Upper lobe of right lung (tissue), 1 donor: Measurements from ENCODE around the gene DPP4. TPM values are rescaled to one million over a fixed set of nuclear protein-coding genes. Genes with fewer than 3 reads are reported as not detected.

Source experiments
- ATAC-seq: fragments of 200-7000 bp; cut with Tn5 transposase; one replicate; pipeline ENCODE4 v1.9.1; 2020; ENCODE audit warnings: mild to moderate bottlenecking, moderate library complexity
- DNase-seq: peaks from one replicate; pipeline ENCODE4 v3.0.0-alpha.2; 2020
- H3K27ac ChIP-seq: fragments of 200-600 bp; one replicate; pipeline ENCODE4 v1.8.0; 2022
- H3K27me3 ChIP-seq: fragments of 200-600 bp; one replicate; pipeline ENCODE4 v1.8.0; 2022; ENCODE audit warnings: mild to moderate bottlenecking
- H3K36me3 ChIP-seq: fragments of 200-600 bp; one replicate; pipeline ENCODE4 v1.8.0; 2022
- H3K4me1 ChIP-seq: fragments of 200-600 bp; one replicate; pipeline ENCODE4 v1.8.0; 2022
- H3K4me3 ChIP-seq: fragments of 200-600 bp; one replicate; pipeline ENCODE4 v1.8.0; 2022; ENCODE audit warnings: mild to moderate bottlenecking
- H3K9me3 ChIP-seq: fragments of 200-600 bp; one replicate; pipeline ENCODE4 v1.8.0; 2022
- CTCF ChIP-seq: fragments of 200-600 bp; IDR thresholded peaks from one replicate; pipeline ENCODE4 v1.8.0; 2022; ENCODE audit warnings: antibody characterized with exemption
- intact Hi-C: fragments of 100-400 bp; cut with DNase I; formaldehyde crosslinking; loops from one replicate; pipeline ENCODE4 v1.11.0; 2022
- total RNA-seq: library from RNA; stranded (reverse); fragmentation: NEBNext Ultra II Directional; extraction: Animal tissue kit (Norgen Biotek cat#: 25700); gene quantifications from one replicate; pipeline ENCODE4 v1.2.1, GENCODE V29; 2021
- donor health status: DM: no; HTN: yes; CAD: no; lungs with severe emphysema.

The DPP4 gene
- total RNA-seq, 1 donor from 2014 or later = 30.7 TPM

GRCh38 chr2:162113776-162114168, 39.8 kb upstream of the DPP4 start:
- DNase-seq (no peak), ATAC-seq (peak; percentile 79)
- Histone ChIP-seq H3K27ac (no peak overlapping the region), H3K4me3 (no peak overlapping the region), H3K4me1 (peaks cover 27% of the 10 kb centered on the region), H3K27me3 (no peaks in the 10 kb centered on the region), H3K36me3 (no peaks in the 10 kb centered on the region), H3K9me3 (no peaks in the 10 kb centered on the region)
- intact Hi-C loops = no loop called here
- TF ChIP-seq CTCF = no peak

- Histone ChIP-seq H3K4me3 (no peak overlapping the region), H3K27ac (no peak overlapping the region), H3K9me3 (no peaks in the 10 kb centered on the region), H3K4me1 (peaks cover 21% of the 10 kb centered on the region), H3K36me3 (no peaks in the 10 kb centered on the region), H3K27me3 (no peaks in the 10 kb centered on the region)
- no peak for TF ChIP-seq CTCF
- DNase-seq (no peak), ATAC-seq (no peak)
- intact Hi-C loops = no loop called here
Observed at GRCh38 chr2:162113088-162113775, 39.2 kb upstream of the DPP4 start.

GRCh38 chr2:162111958-162112850, 38.2 kb upstream of the DPP4 start:
- Histone ChIP-seq H3K36me3 (no peaks in the 10 kb centered on the region), H3K4me3 (no peak overlapping the region), H3K4me1 (peaks cover 16% of the 10 kb centered on the region), H3K27me3 (no peaks in the 10 kb centered on the region), H3K9me3 (no peaks in the 10 kb centered on the region), H3K27ac (no peak overlapping the region)
- ATAC-seq (peak; percentile 56), DNase-seq (no peak)
- intact Hi-C loops = no loop called here
- no peak for TF ChIP-seq CTCF

- TF ChIP-seq CTCF = no peak
- no peak overlapping the region for H3K4me3 ChIP-seq
- no peak overlapping the region for H3K27ac ChIP-seq
- ATAC-seq (no peak), DNase-seq (no peak)
- peaks cover 13% of the 10 kb centered on the region for H3K4me1 ChIP-seq
- no peaks in the 10 kb centered on the region for H3K9me3 ChIP-seq
- no peaks in the 10 kb centered on the region for H3K27me3 ChIP-seq
- H3K36me3 ChIP-seq = no peaks in the 10 kb centered on the region
- intact Hi-C loops = no loop called here
Observed at GRCh38 chr2:162107361-162107901, 33.4 kb upstream of the DPP4 start.

GRCh38 chr2:162106746-162107145, 32.7 kb upstream of the DPP4 start:
- Histone ChIP-seq H3K27ac (no peak overlapping the region), H3K36me3 (no peaks in the 10 kb centered on the region), H3K9me3 (no peaks in the 10 kb centered on the region), H3K4me3 (no peak overlapping the region), H3K4me1 (peaks cover 9% of the 10 kb centered on the region), H3K27me3 (no peaks in the 10 kb centered on the region)
- no peak for TF ChIP-seq CTCF
- no peak for DNase-seq
- no peak for ATAC-seq
- intact Hi-C loops = no loop called here
